ENCODE results near the gene KNSTRN.

The KNSTRN gene

DNA sequence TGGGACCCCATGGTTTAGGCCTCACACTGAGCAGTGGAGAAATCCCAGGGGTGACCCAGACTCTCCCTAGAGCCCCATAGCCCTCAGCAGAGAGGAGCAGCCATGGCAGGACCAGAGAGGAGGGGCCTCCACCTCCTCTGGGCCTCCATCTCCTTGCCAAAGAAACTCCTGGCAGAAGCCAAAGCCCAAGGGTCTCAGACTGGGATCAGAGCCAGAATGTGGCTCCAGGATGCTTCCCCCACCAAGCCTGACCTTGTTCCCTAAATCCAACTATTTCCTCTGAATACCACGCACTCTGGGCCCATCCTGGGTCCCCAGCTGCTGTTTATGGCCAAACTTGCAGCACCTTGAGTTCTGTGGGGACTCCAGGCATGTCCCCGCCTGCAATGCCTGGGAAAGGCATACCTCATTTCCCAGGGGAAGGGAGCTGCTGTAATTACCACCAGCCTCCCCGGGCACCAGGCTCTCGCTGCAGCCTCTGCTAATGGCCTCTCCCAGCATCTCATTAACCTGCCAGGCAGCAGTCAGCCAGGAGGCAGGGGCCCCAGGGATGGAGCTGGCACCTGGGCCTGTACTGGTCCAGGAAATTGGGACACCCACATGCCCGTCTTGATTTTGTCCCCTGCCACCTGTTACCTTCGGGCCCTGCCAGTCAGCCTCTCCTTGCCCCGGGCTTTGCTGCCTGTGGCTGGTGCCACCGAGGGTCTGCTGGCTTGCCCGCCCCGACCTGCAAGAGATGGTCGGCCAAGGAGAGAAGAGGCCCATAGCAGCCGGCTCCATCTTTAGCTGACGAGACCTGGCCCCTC is 46.4 kb upstream of the KNSTRN start:
- TF ChIP-seq FOXM1 (IDR thresholded peaks at IDR 0.05; ENCODE audit: borderline replicate concordance, low read depth) (no peak), TCF12 (IDR thresholded peaks at IDR 0.05; ENCODE audit: low read depth) (no peak), TEAD4 (IDR thresholded peaks at IDR 0.05) (no peak)
- TF ChIP-seq, protein P1, sequence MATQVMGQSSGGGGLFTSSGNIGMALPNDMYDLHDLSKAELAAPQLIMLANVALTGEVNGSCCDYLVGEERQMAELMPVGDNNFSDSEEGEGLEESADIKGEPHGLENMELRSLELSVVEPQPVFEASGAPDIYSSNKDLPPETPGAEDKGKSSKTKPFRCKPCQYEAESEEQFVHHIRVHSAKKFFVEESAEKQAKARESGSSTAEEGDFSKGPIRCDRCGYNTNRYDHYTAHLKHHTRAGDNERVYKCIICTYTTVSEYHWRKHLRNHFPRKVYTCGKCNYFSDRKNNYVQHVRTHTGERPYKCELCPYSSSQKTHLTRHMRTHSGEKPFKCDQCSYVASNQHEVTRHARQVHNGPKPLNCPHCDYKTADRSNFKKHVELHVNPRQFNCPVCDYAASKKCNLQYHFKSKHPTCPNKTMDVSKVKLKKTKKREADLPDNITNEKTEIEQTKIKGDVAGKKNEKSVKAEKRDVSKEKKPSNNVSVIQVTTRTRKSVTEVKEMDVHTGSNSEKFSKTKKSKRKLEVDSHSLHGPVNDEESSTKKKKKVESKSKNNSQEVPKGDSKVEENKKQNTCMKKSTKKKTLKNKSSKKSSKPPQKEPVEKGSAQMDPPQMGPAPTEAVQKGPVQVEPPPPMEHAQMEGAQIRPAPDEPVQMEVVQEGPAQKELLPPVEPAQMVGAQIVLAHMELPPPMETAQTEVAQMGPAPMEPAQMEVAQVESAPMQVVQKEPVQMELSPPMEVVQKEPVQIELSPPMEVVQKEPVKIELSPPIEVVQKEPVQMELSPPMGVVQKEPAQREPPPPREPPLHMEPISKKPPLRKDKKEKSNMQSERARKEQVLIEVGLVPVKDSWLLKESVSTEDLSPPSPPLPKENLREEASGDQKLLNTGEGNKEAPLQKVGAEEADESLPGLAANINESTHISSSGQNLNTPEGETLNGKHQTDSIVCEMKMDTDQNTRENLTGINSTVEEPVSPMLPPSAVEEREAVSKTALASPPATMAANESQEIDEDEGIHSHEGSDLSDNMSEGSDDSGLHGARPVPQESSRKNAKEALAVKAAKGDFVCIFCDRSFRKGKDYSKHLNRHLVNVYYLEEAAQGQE (IDR thresholded peaks at IDR 0.05; ENCODE audit: low read depth) = no peak
- TF ChIP-seq, protein P2, sequence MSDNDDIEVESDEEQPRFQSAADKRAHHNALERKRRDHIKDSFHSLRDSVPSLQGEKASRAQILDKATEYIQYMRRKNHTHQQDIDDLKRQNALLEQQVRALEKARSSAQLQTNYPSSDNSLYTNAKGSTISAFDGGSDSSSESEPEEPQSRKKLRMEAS (IDR thresholded peaks at IDR 0.05) = no peak

DNA sequence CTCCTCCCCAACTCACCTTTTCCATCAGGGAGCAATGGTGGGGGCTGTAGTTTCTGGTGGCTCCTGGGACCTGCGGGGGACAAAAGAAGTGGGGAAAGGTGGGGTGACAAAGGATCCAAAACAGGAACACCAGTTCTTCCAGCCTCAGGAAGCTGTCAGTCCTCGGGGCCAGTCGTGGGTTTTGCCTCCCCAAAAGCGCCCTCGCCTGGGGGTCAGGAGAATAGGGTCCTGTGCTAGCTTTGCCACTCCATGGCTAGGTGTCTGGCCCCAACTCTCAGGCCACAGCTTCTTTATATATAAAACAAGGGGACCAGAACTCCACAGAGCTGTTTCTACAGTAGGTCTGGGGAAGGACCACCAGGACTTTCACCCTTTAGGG is 45.8 kb upstream of the KNSTRN start:
- TF ChIP-seq EP300 (IDR thresholded peaks at IDR 0.05; ENCODE audit: borderline replicate concordance) (no peak), YY1 (IDR thresholded peaks at IDR 0.05; ENCODE audit: low read depth) (no peak), FOXM1 (IDR thresholded peaks at IDR 0.05; ENCODE audit: borderline replicate concordance, low read depth) (no peak), TAF1 (IDR thresholded peaks at IDR 0.05; ENCODE audit: low read depth) (no peak), RAD21 (IDR thresholded peaks at IDR 0.05; ENCODE audit: low read depth) (no peak)
- TF ChIP-seq, protein P1 (IDR thresholded peaks at IDR 0.05; ENCODE audit: low read depth) = no peak
- TF ChIP-seq, protein P2 (IDR thresholded peaks at IDR 0.05) = no peak

DNA sequence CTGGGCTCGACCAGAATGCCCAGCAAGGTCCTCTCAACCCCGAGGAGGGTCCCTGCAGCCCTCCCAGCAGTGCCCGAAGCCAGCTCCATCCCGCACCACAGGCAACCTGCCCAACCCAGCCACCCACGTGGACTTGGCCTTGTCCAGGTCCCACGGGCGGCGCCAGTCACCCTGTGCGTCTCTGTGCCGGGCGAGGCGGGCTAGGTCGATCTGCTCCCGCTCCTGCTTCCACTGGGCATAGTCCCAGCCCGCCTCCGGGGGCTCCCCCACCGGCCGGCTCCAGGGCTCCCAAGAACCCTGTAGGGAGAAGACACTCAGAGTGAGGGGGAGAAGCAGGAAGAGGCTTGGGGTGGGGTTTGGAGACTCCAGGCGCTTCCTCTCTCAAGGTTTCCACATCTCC is 44.9 kb upstream of the KNSTRN start:
- TF ChIP-seq EGR1 (IDR thresholded peaks at IDR 0.05) (no peak), ZBTB7A (IDR thresholded peaks at IDR 0.05; ENCODE audit: low read depth) (no peak), YY1 (IDR thresholded peaks at IDR 0.05; ENCODE audit: low read depth) (no peak), RAD21 (IDR thresholded peaks at IDR 0.05; ENCODE audit: low read depth) (no peak), TEAD4 (IDR thresholded peaks at IDR 0.05) (no peak), EP300 (IDR thresholded peaks at IDR 0.05; ENCODE audit: borderline replicate concordance) (no peak), CEBPB (IDR thresholded peaks at IDR 0.05) (no peak), TCF12 (IDR thresholded peaks at IDR 0.05; ENCODE audit: low read depth) (no peak), NFIC (IDR thresholded peaks at IDR 0.05) (no peak), CREB1 (IDR thresholded peaks at IDR 0.05; ENCODE audit: low read depth) (no peak), TAF1 (IDR thresholded peaks at IDR 0.05; ENCODE audit: low read depth) (no peak), FOXM1 (IDR thresholded peaks at IDR 0.05; ENCODE audit: borderline replicate concordance, low read depth) (no peak)
- TF ChIP-seq, protein P2 (IDR thresholded peaks at IDR 0.05) = no peak
- TF ChIP-seq, protein P1 (IDR thresholded peaks at IDR 0.05; ENCODE audit: low read depth) = no peak
- TF ChIP-seq, protein P3, sequence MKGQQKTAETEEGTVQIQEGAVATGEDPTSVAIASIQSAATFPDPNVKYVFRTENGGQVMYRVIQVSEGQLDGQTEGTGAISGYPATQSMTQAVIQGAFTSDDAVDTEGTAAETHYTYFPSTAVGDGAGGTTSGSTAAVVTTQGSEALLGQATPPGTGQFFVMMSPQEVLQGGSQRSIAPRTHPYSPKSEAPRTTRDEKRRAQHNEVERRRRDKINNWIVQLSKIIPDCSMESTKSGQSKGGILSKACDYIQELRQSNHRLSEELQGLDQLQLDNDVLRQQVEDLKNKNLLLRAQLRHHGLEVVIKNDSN (IDR thresholded peaks at IDR 0.05) = no peak

DNA sequence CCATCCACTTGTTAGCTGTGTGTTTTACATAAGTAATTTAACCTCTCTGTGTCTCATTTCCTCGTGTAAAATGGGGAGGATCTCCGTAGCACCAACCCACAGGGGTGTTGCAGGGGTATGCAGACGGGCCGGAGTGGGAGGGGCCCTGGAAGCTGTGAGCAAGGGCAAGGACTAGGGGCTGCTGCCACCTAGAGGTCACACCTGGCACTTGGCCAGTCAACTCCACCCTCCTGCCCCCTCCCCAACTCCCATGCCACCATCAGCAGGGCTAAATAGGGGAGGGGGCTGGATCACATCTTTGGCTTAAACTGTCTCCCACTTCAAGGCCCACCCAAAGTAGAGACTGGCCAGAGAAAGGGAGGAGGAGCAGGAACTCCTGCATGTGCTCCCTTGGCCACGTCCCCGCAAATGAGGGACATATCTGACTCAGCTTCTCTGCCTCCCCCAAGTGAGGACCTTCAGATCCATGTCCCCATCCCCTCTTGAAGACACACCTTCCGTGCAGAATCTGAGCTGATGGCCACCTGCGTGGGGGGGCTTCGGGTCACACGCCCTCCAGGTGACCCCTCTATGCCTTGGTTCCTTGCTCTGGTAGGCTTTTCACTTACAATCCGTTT is 44.4 kb upstream of the KNSTRN start:
- TF ChIP-seq RAD21 (IDR thresholded peaks at IDR 0.05; ENCODE audit: low read depth) = peak; percentile 75
- TF ChIP-seq EGR1 (IDR thresholded peaks at IDR 0.05) = no peak
- TF ChIP-seq, protein P3 (IDR thresholded peaks at IDR 0.05) = no peak
- TF ChIP-seq TEAD4 (IDR thresholded peaks at IDR 0.05) = no peak
- TF ChIP-seq, protein P1 (IDR thresholded peaks at IDR 0.05; ENCODE audit: low read depth) = no peak
- TF ChIP-seq CEBPB (IDR thresholded peaks at IDR 0.05) = no peak
- TF ChIP-seq ZBTB7A (IDR thresholded peaks at IDR 0.05; ENCODE audit: low read depth) = peak; percentile 68
- TF ChIP-seq CREB1 (IDR thresholded peaks at IDR 0.05; ENCODE audit: low read depth) = no peak
- no peak for TF ChIP-seq NFIC (IDR thresholded peaks at IDR 0.05)
- TF ChIP-seq EP300 (IDR thresholded peaks at IDR 0.05; ENCODE audit: borderline replicate concordance) = no peak
- TF ChIP-seq, protein P2 (IDR thresholded peaks at IDR 0.05) = 0 out of 2 replicates have a peak, but pooled peaks have one; percentile 41
- TF ChIP-seq TAF1 (IDR thresholded peaks at IDR 0.05; ENCODE audit: low read depth) = no peak
- no peak for TF ChIP-seq TCF12 (IDR thresholded peaks at IDR 0.05; ENCODE audit: low read depth)
- TF ChIP-seq FOXM1 (IDR thresholded peaks at IDR 0.05; ENCODE audit: borderline replicate concordance, low read depth) = no peak
- no peak for TF ChIP-seq YY1 (IDR thresholded peaks at IDR 0.05; ENCODE audit: low read depth)
